OCI-LY3 (cell line): ENCODE results near the gene OR51B6.

Experiments
- CTCF ChIP-seq: fragments of 200-600, 300-600 bp; sonication (generic); IDR thresholded peaks from 2 replicates; pipeline ENCODE4 v1.5.1; 2014; ENCODE audit warnings: antibody characterized with exemption, low read length, low read depth
- EZH2phosphoT487 ChIP-seq: fragments of 200-600 bp; shearing (Covaris generic); IDR thresholded peaks from 2 replicates; pipeline ENCODE4 v1.6.1; 2018; ENCODE audit warnings: antibody characterized with exemption, mixed run types, low read depth

GRCh38 chr11:5369789-5370188 is 18.5 kb downstream of the OR51B6 start:
- peak; percentile 78 for TF ChIP-seq CTCF
- TF ChIP-seq EZH2phosphoT487 = no peak
